ENCODE results near the gene THEMIS2. TPM values are rescaled to one million over a fixed set of nuclear protein-coding genes. Genes with fewer than 3 reads are reported as not detected.

Gene THEMIS2
- total and polyA plus RNA-seq, 2 of the 8 experiments (the other 6 are each of a cell fraction or from before 2014, with no cell fraction given), result 12.4 to 28.0 TPM

GRCh38 chr1:27835501-27835900 is 36.8 kb upstream of the THEMIS2 start (continued):
- no peak for TF ChIP-seq CHD7 (IDR thresholded peaks at IDR 0.05; ENCODE audit: insufficient replicate concordance, low read length)
